Stimulated activated CD8-positive, alpha-beta memory T cell treated with anti-CD3 and anti-CD28 coated beads, Interleukin-12 subunit alpha, Interleukin-12 subunit beta, amount 100 ng/mL, for 24 hours (primary cell): ENCODE data around the gene KCNC1.

Experiments used
- DNase-seq: peaks from one replicate; pipeline ENCODE4 v3.0.0-alpha.2; 2020; ENCODE audit errors: extremely low read depth

The KCNC1 gene

DNA sequence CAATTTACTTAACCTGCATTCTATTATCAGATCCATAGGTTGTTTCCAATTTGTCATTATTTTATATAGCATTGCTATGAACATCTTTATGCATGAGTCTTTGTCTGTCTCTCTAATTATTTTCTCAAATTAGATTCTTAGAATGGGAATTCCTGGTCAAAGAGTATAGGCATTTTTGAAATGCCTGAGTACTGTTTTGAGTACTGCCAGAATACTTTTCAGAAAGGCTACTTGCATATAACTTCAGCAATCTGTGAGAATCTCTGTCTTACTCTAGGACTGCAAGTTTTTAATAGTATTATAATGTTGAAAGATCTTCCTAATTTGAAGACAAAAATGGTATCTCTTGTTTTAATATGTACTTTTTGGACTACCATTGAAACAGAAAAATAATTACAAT, 56.6 kb downstream of the KCNC1 start:
- no peak for DNase-seq

DNA sequence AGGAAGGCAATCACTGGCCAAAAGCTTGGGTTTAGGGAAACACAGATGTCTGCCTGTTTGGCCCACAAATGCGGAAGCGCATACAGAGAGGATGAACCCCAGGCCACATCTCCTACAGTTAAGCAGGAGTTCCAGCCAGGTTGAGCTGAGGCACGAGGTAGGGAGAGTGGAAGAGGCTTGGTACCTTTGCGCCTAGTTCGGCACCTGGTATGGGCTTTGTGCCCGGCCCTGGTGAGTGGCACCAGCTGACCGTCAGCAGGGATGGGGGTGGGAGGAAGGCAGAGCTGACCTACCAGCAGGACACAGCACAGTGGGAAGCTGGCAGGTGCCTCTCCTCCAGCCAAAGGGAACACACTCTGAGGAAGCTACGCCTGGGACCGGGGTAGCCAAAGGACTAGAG, 57.6 kb downstream of the KCNC1 start:
- DNase-seq, result no peak

DNA sequence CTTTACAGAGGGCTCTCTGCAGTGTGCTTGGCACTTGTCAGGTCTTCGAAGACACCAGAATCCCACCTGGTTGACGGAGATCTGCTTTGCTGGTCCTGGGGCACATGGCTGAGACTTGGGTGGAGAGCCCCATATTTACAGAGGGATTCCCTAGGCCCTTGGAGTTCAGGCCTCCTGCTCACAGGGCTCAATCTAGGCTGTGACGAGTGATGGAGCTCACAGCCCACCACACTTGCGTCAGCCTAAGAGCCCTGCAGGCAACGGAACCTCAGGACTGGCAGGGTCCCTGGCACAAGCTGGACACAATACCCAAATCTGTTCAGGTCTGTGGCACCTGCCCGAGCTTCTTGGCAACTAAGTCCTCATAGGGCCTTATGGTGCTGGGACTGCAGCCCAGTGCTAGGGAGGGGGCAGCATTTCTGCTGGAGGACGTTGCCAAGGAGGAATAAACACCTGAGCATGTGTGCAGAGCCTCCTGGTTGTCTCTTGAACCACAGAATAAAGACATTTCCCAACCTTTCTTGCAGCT, 59.1 kb downstream of the KCNC1 start:
- no peak for DNase-seq

GRCh38 chr11:17794981-17795380, 60.4 kb downstream of the KCNC1 start:
- no peak for DNase-seq

DNA sequence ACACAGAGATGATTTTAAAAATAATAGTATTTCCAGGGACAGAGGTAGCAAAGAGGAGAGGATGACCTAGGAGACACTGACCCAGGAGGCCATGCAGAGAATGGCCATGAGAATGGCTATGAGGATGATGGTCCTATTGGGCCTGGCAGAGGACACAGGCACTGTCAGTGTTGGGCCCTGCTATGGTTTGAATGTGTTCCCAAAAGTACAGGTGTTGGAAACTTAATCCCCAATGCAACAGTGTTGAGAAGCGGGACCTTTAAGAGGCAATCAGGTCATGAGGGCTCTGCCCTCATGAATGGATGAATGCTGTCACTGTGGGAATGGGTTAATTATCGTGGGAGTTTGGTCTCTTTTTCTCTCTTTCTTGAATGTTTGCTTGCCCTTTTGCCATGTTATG, 61.6 kb downstream of the KCNC1 start:
- DNase-seq, result no peak

DNA sequence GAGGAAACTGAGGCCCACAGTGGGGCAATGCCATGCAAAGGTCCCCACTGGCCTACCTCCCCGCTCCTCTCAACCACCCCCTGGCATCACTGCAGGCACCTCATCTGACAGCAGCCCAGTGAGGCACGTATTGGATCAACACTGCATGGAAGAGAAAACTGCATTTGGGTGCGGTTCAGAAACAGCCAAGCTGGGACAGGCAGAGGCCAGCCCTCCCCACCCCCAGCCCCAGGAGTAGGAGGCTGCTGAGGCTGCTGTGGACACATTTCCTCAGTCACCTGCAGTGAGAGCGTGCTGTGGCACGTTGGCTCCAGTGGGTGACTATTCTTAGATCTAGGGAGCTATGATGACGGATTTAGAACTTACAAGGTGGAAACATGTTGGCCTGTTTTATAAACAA, 63.7 kb downstream of the KCNC1 start:
- DNase-seq, result no peak

- no peak for DNase-seq
Observed at GRCh38 chr11:17798716-17799115, 64.1 kb downstream of the KCNC1 start.

DNA sequence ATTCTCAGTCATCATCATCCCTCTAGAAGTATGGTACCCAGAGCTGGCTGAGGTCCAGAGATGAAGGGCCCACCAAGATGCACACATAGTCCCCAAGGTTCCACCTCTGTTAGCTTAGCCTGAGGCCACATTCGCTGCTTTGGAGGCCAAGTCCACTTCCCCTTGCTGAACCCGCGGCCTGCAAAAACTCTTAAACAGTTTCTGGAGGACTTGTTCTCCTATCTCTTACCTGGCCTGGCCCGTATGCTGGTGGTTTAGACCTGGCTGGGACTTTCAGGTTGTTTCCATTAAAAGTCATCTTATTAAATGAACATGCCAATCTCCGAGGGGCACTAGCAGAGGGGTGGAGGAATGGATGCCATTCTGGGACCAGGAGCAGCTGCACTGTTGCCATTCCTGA, 64.6 kb downstream of the KCNC1 start:
- no peak for DNase-seq

DNA sequence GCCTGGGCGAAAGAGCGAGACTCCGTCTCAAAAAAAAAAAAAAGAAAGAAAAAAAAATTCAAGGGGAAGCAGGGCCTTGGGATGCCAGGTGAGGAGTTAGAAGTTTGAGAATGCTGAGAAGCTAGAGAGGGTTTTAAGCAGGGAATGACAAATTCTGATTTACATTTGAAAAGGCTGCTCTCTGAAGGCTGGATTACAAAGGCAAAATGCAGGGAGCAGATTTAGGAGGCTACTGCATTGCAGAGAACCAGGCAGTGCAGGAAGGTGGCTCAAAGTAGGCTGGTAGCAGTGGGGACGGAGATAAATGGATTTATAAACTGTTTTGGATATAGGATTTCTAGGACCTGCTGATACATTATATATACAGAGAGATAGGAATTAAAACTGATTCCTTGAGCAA, 66.6 kb downstream of the KCNC1 start:
- DNase-seq, result no peak

DNA sequence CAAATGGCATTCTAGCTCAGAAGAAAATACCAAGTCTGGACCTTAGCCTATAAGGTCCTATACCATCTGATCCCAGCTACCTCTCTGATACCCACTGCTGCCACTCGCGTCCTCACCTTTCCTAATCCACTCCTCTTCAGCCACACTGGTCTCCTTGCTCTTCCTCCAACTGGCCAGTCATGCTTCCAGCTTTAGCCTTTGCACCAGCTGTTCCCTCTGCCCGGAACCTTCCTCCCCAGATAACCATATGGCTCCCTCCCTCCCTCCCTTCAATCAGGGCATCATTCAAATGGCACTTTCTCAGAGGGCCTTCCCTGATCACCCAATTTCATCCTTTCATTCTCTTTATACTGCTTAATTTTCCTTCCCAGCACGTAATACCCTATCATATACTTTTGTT, 67.9 kb downstream of the KCNC1 start:
- no peak for DNase-seq

DNA sequence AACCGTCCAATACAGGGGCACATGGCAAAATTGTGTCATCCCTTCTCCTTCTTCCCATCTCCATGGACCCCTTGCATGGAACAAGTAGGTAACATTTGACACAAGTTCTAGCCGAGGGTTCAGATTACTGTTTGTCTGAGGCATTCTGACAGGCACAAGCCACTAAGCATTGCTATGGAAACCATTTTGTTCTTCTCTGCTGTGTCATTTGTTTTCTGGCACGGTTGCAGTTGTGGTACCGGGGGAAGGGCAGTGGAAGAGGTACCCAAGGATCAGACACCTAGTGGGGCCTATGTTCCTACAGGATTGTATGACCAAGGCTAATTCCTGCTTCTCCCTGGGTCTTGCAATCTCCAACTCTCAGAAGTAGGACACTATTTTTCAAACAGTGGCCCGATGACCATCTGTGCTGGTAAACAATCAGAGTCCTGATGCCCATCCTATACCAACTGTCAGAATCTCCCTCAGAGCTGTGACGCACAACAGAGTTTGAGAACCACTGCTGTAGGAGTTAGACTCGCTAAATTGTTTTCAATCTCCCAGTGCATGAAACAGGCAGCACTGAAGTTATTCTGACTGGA, 69.3 kb downstream of the KCNC1 start:
- no peak for DNase-seq

DNA sequence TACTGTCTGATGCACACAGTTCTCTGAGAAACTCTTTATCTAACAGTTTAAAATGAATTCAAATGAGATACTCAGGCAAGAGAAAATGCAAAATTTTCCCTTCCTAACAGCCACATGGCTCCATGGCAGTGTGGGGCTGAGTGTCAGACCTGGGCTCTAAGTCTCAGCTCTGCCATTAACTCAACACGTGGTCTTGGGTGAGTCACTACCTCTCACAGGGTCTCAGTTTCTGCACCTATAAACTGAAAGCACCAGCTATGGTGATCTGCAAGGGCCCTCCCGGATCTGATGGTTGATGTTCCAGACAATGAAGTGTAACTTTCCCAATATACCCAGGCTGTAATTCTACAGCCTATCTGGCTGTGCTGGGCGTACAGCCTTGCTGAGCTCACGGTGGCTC, 70.5 kb downstream of the KCNC1 start:
- no peak for DNase-seq

DNA sequence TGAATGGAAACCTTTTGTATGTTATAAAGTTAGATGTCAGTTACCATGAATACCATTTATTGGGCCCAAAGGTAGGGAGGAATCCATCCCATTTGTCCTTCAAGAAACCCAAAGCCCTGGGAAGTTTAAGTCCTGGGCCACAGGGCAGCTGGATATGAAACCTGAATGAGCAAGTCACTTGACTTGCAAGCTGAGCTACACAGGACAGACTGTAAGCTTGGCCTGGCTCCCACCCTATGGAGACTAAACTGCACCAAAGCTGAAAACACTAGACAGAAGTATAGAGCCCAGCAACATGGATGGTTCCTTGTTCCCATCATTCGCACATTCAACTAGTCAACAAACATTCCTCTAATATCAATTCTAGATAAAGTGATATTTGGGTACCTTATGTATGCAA, 71.3 kb downstream of the KCNC1 start:
- no peak for DNase-seq

GRCh38 chr11:17807034-17807433, 72.5 kb downstream of the KCNC1 start:
- DNase-seq, result no peak

GRCh38 chr11:17810041-17810440, 75.5 kb downstream of the KCNC1 start:
- DNase-seq, result no peak

GRCh38 chr11:17810746-17811145, 76.2 kb downstream of the KCNC1 start:
- DNase-seq, result no peak

GRCh38 chr11:17811352-17811751, 76.8 kb downstream of the KCNC1 start:
- no peak for DNase-seq

GRCh38 chr11:17812091-17812864, 77.7 kb downstream of the KCNC1 start:
- DNase-seq, result no peak

DNA sequence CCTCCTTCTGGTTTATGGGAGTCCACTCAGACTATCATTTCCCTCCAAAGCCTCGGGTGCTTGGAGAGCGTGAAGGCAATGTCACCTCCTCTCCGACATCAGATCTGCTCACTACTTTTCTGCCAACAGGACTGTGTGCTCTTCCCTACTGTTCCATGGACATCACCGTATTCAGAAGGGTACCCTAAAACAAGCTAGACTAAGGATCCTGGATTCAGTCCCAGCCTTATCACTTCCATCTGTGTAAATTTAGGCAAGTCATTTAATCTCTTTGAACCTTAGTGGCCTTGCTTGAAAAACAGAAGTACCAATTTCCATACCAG, 78.2 kb downstream of the KCNC1 start:
- DNase-seq, result no peak

- DNase-seq, result no peak
Observed at GRCh38 chr11:17813391-17814059, 78.9 kb downstream of the KCNC1 start.

DNA sequence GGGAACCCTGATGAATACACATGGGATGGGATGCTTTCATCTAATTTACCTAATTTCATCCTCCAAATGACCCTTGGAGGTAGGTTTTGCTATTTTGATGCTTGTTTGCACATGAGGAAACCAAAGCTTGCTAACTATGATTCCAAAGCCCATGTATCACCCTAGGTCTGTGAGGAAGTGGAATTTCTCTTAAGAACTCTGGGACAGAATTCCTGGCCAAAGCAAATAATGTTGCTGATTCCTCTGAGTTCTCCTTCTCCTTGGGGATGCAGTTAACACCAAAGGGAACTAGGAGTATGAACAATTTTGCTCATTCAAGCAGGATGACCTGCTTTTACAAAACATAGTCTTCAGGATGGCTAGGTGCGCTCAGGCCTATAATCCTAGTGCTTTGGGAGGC, 80.0 kb downstream of the KCNC1 start:
- no peak for DNase-seq

- no peak for DNase-seq
Observed at GRCh38 chr11:17816232-17816931, 81.8 kb downstream of the KCNC1 start.
